ENCODE measurements around the gene FHIT.

- TF ChIP-seq CTCF (IDR thresholded peaks at IDR 0.05; ENCODE audit: low read depth, low read length): no peak
- no peak for TF ChIP-seq EZH2phosphoT487 (IDR thresholded peaks at IDR 0.05; ENCODE audit: low read depth)
These were observed 899.8 kb downstream of the FHIT start for GRCh38 chr3:60351481-60351880.
